Islet of Langerhans (tissue), 1 donor: Measurements from ENCODE around the gene PPP2R5D.
A peak's percentile ranks its signal among the peaks of the same experiment; 100 is the strongest.
"Not testable (repeated sequence)": the region's sequence is repeated elsewhere in the genome, so short reads cannot be mapped to it uniquely, and the experiment has no call there.

ENCODE experiments used
- FAIRE-seq: peaks from one replicate; lab custom pipeline; 2011; peaks lifted over from hg19 to GRCh38; lab: Jason Lieb, UNC

The PPP2R5D gene

GRCh38 chr6:42996513-42996912 lies 12.1 kb downstream of the PPP2R5D start:
- FAIRE-seq: no peak

DNA sequence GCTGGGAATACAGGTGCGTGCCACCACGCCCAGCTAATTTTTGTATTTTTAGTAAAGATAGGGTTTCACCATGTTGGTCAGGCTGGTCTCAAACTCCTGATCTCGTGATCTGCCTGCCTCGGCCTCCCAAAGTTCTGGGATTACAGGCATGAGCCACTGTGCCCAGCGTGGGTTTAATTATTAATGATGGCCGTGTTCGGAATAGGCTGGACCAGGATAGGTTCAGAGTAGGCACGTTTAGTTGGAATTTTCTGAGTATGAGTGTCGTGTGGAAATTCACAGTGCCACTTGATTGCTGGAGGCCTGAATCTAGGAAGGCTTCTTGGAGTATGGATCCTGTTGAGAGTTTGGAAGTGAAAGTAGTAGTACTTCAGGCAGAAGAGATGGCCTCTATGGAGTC lies 13.8 kb downstream of the PPP2R5D start:
- not testable (repeated sequence) for FAIRE-seq

DNA sequence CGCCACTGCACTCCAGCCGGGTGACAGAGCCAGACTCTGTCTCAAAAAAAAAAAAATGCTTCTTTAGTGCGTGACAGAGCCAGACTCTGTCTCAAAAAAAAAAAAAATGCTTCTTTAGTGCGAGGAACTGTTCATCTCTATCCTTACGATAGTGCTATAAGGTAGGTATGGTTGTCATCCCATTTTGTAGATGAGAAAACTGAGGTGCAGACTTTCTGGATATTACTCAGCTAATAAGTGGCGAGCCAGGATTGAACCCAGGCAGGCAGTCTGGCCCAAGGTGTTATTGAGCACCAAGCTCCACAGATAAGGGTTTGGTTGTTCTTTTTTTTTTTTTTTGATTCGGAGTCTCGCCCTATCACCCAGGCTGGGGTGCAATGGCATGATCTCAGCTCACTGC lies 17.5 kb downstream of the PPP2R5D start:
- FAIRE-seq: no peak

- no peak for FAIRE-seq
Observed at GRCh38 chr6:43005844-43006243, 21.5 kb downstream of the PPP2R5D start.

- FAIRE-seq: no peak
Observed at GRCh38 chr6:43006251-43006650, 21.9 kb downstream of the PPP2R5D start.

DNA sequence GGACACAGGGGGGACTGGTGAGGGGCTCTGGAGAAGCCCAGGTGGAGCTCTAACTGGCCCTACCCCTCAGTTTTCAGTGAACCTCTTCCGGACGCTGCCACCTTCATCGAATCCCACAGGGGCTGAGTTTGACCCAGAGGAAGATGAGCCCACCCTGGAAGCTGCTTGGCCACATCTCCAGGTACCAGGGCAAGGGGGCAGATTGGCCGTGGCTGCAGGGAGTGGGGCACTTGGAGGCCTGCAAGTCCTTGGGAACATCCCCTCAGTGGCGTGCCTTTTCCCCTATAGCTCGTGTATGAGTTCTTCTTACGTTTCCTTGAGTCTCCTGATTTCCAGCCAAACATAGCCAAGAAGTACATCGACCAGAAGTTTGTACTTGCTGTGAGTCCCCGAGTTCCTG lies 22.8 kb downstream of the PPP2R5D start:
- FAIRE-seq: no peak

- FAIRE-seq: no peak
Observed at GRCh38 chr6:43009124-43009523, 24.8 kb downstream of the PPP2R5D start.

- no peak for FAIRE-seq
Observed at GRCh38 chr6:43011207-43011606, 26.8 kb downstream of the PPP2R5D start.

- no peak for FAIRE-seq
Observed at GRCh38 chr6:43012364-43012763, 28.0 kb downstream of the PPP2R5D start.

- no peak for FAIRE-seq
Observed at GRCh38 chr6:43013097-43013842, 28.9 kb downstream of the PPP2R5D start.

DNA sequence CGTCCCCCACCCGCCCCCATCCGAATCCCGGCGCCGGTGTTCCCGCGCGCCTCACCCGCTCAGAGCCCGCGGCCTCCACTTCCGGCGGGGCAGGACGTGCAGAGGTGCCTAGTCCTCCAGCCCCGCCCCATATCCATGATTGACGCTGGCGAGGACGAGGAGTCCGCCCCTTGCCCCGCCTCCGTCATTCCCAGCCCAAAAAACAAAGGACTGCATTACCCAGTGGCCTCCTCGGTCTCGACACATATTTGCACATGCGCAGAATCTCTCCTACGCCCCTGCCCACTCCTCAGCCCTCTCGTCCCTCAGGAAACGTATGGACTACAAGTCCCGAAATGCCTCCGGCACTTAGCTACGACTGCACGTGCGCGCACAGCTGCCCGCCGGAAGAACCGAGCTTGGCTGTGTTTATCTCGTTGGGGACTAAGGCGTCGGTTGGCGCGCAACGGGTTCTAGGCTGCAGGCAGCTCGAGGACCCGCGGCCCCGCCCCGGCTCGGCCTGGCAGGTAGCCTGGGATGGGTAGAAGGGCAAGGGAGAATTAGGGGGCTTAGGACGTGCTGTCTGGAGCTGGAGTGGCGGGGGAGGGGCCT lies 29.6 kb downstream of the PPP2R5D start, which contains the start of the genes KLHDC3 and MEA1:
TSS of gene KLHDC3 (plus strand) at position 407 of the 591 bp plus-strand sequence. CDS start 2,944 bp downstream, outside the sequence.
TSS of gene MEA1 (minus strand) at position 104 of the 591 bp plus-strand sequence. CDS start 133 bp downstream, outside the sequence.
- FAIRE-seq: peak; percentile 96

DNA sequence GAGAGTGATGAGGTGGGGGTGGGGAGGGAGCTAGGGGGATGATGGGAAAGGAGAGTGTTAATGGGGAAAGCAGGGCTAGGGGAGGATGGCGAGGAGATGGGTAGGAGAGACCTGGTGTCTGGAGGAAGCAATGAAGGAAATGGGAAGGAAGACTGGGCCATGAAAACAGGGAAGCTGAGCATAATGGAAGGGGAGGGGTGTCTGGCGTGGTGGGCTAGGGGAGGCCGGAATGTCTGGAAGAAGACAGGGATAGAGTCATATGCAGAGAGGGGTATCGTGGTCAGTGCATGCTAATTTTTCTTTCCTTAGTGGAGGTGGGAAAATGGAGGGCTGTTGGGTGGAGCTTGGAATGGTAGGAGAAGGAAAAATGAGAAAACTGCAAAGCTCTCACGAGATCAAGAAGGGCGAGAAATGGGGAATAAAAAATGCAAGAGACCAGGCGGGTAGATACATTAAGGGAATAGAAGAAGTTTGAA lies 30.1 kb downstream of the PPP2R5D start:
- no peak for FAIRE-seq

- FAIRE-seq: no peak
Observed at GRCh38 chr6:43016176-43016942, 32.0 kb downstream of the PPP2R5D start.

GRCh38 chr6:43016943-43017334 lies 32.6 kb downstream of the PPP2R5D start:
- FAIRE-seq: no peak

- no peak for FAIRE-seq
Observed at GRCh38 chr6:43019152-43019551, 34.8 kb downstream of the PPP2R5D start.

DNA sequence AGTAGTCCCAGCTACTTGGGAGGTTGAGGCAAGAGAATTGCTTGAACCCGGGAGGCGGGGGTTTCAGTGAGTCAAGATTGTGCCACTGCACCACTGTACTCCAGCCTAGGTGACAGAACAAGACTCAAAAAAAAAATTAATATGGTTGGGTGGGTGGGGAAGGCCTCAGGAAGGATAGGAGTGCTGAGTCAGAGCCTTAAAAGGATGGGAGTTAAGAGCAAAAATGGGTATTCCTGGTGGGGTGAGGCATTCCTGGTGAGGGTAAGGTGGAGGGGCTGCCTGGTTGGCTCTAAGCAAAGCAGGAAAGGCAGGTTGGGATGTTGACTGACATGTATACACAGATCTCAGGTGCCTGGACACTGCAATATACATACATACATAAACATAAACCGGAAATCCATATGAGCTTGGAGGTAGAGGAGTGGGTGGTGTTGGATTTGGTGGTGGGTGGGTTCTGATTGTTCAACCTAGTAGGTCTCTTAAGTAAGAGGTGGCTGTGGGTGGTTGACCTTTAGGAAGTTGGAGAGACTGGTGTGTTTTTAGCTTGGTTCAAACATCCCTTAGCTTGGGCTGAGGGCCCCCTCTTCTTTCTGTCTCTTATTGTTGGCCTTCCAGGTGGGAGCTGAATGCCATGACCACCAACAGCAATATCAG lies 35.8 kb downstream of the PPP2R5D start:
- no peak for FAIRE-seq

- FAIRE-seq: no peak
Observed at GRCh38 chr6:43020847-43021246, 36.5 kb downstream of the PPP2R5D start.

GRCh38 chr6:43021270-43022047 lies 37.1 kb downstream of the PPP2R5D start, which contains the start of gene RRP36:
Gene RRP36 (plus strand): TSS chr6:43021623. CDS start chr6:43021655, 32 bp downstream.
- FAIRE-seq: no peak

GRCh38 chr6:43024436-43024835 lies 40.1 kb downstream of the PPP2R5D start:
- FAIRE-seq: no peak

- no peak for FAIRE-seq
Observed at GRCh38 chr6:43026365-43026764, 42.0 kb downstream of the PPP2R5D start.

- no peak for FAIRE-seq
Observed at GRCh38 chr6:43029120-43029519, 44.8 kb downstream of the PPP2R5D start.
